Left ventricle myocardium inferior (tissue), 1 donor: Measurements from ENCODE around the gene TSR1. TPM values are rescaled to one million over a fixed set of nuclear protein-coding genes. Genes with fewer than 3 reads are reported as not detected.

ENCODE experiments used
- DNase-seq: peaks from one replicate; pipeline ENCODE4 v3.0.0-alpha.2; 2020
- H3K27ac ChIP-seq: fragments of 200-600 bp; replicated peaks from 2 replicates; pipeline ENCODE4 v1.8.0; 2021
- H3K27me3 ChIP-seq: fragments of 200-600 bp; 2 replicates; pipeline ENCODE4 v1.8.0; 2021; ENCODE audit warnings: low read depth
- H3K36me3 ChIP-seq: fragments of 200-600 bp; 2 replicates; pipeline ENCODE4 v1.8.0; 2021
- H3K4me1 ChIP-seq: fragments of 200-600 bp; 2 replicates; pipeline ENCODE4 v1.8.0; 2021
- H3K4me3 ChIP-seq: fragments of 200-600 bp; 2 replicates; pipeline ENCODE4 v1.8.0; 2021; ENCODE audit warnings: mild to moderate bottlenecking, moderate library complexity
- H3K9me3 ChIP-seq: fragments of 200-600 bp; replicated peaks from 2 replicates; pipeline ENCODE4 v1.8.0; 2021
- CTCF ChIP-seq: fragments of 200-600 bp; IDR thresholded peaks from 2 replicates; pipeline ENCODE4 v1.8.0; 2021; ENCODE audit warnings: antibody characterized with exemption, mild to moderate bottlenecking, borderline replicate concordance
- intact Hi-C: fragments of 100-400 bp; cut with micrococcal nuclease; formaldehyde crosslinking; loops from one replicate; pipeline ENCODE4 v1.11.0; 2022
- total RNA-seq: library from RNA; stranded (reverse); fragmentation: NEBNext Ultra II Directional; extraction: Animal tissue kit (Norgen Biotek cat#: 25700); gene quantifications from one replicate; pipeline ENCODE4 v1.2.1, GENCODE V29; 2021
- donor health status: DM: no; HTN: yes; CAD: no; lungs with severe emphysema.

The TSR1 gene
- total RNA-seq, 1 donor from 2014 or later: 19.0 TPM

GRCh38 chr17:2279707-2280106 is 56.5 kb downstream of the TSR1 start:
- no peaks in the 10 kb centered on the region for H3K9me3 ChIP-seq
- peaks cover 84% of the 10 kb centered on the region for H3K36me3 ChIP-seq
- intact Hi-C loops: no loop called here
- no peak overlapping the region for H3K27ac ChIP-seq
- peaks cover 5% of the 10 kb centered on the region for H3K4me1 ChIP-seq
- H3K4me3 ChIP-seq: no peak overlapping the region
- no peak for TF ChIP-seq CTCF
- H3K27me3 ChIP-seq: no peaks in the 10 kb centered on the region
- DNase-seq: no peak

- no peak for DNase-seq
- peaks cover 84% of the 10 kb centered on the region for H3K36me3 ChIP-seq
- H3K9me3 ChIP-seq: no peaks in the 10 kb centered on the region
- peaks cover 5% of the 10 kb centered on the region for H3K4me1 ChIP-seq
- no peak overlapping the region for H3K27ac ChIP-seq
- intact Hi-C loops: no loop called here
- H3K27me3 ChIP-seq: no peaks in the 10 kb centered on the region
- no peak overlapping the region for H3K4me3 ChIP-seq
- no peak for TF ChIP-seq CTCF
Measured at GRCh38 chr17:2277429-2278170, 58.7 kb downstream of the TSR1 start.

- H3K36me3 ChIP-seq: peaks cover 66% of the 10 kb centered on the region
- no peak overlapping the region for H3K27ac ChIP-seq
- H3K4me3 ChIP-seq: no peak overlapping the region
Measured at GRCh38 chr17:2275722-2276121, 60.5 kb downstream of the TSR1 start.

GRCh38 chr17:2274414-2274813 is 61.8 kb downstream of the TSR1 start:
- H3K36me3 ChIP-seq: peaks cover 63% of the 10 kb centered on the region
- no peaks in the 10 kb centered on the region for H3K27me3 ChIP-seq
- H3K4me3 ChIP-seq: no peak overlapping the region
- H3K9me3 ChIP-seq: no peaks in the 10 kb centered on the region
- DNase-seq: no peak
- H3K4me1 ChIP-seq: no peaks in the 10 kb centered on the region
- intact Hi-C loops: no loop called here
- no peak overlapping the region for H3K27ac ChIP-seq
- no peak for TF ChIP-seq CTCF

More at GRCh38 chr17:2275722-2276121, 60.5 kb downstream of the TSR1 start:
- intact Hi-C loops: no loop called here
- no peak for DNase-seq
- TF ChIP-seq CTCF: no peak
- H3K4me1 ChIP-seq: no peaks in the 10 kb centered on the region
- no peaks in the 10 kb centered on the region for H3K27me3 ChIP-seq
- no peaks in the 10 kb centered on the region for H3K9me3 ChIP-seq

Other genes starting within 250 kb of the TSR1 start
- gene SMG6, start 32.7 kb downstream of the TSR1 start, total RNA-seq: 22.1 TPM
- 8.2 TPM for gene SRR, start 32.5 kb downstream of the TSR1 start, total RNA-seq
- 24.5 TPM for gene SGSM2, start 1.0 kb upstream of the TSR1 start, total RNA-seq
- gene MNT, start 64.6 kb upstream of the TSR1 start, total RNA-seq: 9.9 TPM
- 20.8 TPM for gene METTL16, start 175.4 kb upstream of the TSR1 start, total RNA-seq